Measurements from ENCODE around the gene ZNF521. TPM values are rescaled to one million over a fixed set of nuclear protein-coding genes. Genes with fewer than 3 reads are reported as not detected.

Gene ZNF521
- total RNA-seq, 2 donors from 2014 or later, result 21.4 to 26.9 TPM

DNA sequence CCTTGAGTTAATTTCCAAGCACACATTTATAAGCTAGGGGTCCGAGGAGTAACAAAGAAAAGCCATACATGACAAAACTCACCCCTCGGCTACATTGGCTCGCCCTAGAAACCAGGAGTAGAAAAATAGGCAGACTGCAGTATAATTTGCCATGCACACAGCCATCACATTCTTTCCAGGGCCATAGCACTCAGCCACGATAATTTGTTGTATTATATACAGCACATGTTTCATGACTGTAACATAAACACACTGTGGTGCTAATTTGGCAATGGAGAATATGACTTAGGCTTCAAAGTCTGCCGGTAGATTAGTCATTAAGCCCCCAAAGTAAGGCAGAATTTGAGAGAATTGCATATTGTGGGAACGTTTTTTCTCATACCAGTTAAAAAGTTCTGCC is 254.9 kb downstream of the ZNF521 start:
- Histone ChIP-seq H3K9ac (ENCODE audit: extremely low read depth, low read length, poor library complexity, severe bottlenecking) (no peak overlapping the region), H3K27me3 (ENCODE audit: control insufficient read depth, insufficient read depth, low read length, poor library complexity, severe bottlenecking) (no peaks in the 10 kb centered on the region), H3K27ac (ENCODE audit: low read depth, low read length) (peak overlapping the region; percentile 27), H3K9me3 (ENCODE audit: control insufficient read depth, low read length) (no peaks in the 10 kb centered on the region), H3K4me3 (ENCODE audit: low read length) (no peak overlapping the region), H3K36me3 (ENCODE audit: control insufficient read depth, insufficient read depth, low read length) (no peaks in the 10 kb centered on the region), H3K4me1 (ENCODE audit: control insufficient read depth, insufficient read depth, low read length) (no peaks in the 10 kb centered on the region)
- Mint-ChIP-seq H3K36me3 (ENCODE audit: low read depth) (no peaks in the 10 kb centered on the region), H3K27ac (no peak overlapping the region), H3K4me1 (peaks cover 22% of the 10 kb centered on the region), H3K27me3 (ENCODE audit: insufficient read depth) (no peaks in the 10 kb centered on the region), H3K4me3 (no peak overlapping the region), H3K9me3 (no peaks in the 10 kb centered on the region)
- no peak for TF ChIP-seq CTCF (conservative IDR thresholded peaks at IDR 0.05)
- DNase-seq, result no peak
- 90 to 95% methylated on average over 4 to 6 of the region's 6 CpGs for WGBS, 2 experiments (ENCODE audit: insufficient coverage in 1 of 2, insufficient read length in 1 of 2)

DNA sequence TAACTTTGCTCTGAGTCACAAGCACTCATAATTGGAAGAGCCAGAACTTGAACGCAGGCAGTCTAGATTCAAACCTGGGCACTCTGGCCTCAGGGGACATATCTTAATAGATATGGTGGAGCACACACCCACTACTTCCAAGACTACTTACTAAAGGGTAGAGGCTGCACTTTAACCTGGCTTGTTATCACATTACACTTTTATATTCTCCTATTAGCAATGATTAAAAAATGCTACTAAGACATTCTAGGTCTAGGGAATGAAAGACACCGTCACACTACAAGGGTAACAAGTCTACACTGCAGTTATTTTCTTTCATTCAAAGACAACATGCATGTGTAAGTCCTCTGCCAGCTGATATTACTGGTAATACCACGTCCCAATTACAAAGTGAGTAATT is 258.8 kb downstream of the ZNF521 start:
- no peak overlapping the region for H3K4me3 Mint-ChIP-seq
- no peak for TF ChIP-seq CTCF (conservative IDR thresholded peaks at IDR 0.05)
- peaks cover 22% of the 10 kb centered on the region for H3K4me1 Mint-ChIP-seq
- H3K27ac ChIP-seq (ENCODE audit: low read depth, low read length), result no peak overlapping the region
- no peak overlapping the region for H3K27ac Mint-ChIP-seq
- peaks cover 28% of the 10 kb centered on the region for H3K36me3 ChIP-seq (ENCODE audit: control insufficient read depth, insufficient read depth, low read length)
- no peaks in the 10 kb centered on the region for H3K4me1 ChIP-seq (ENCODE audit: control insufficient read depth, insufficient read depth, low read length)
- no peaks in the 10 kb centered on the region for H3K27me3 ChIP-seq (ENCODE audit: control insufficient read depth, insufficient read depth, low read length, poor library complexity, severe bottlenecking)
- H3K9me3 ChIP-seq (ENCODE audit: control insufficient read depth, low read length), result no peaks in the 10 kb centered on the region
- no peaks in the 10 kb centered on the region for H3K27me3 Mint-ChIP-seq (ENCODE audit: insufficient read depth)
- H3K4me3 ChIP-seq (ENCODE audit: low read length), result no peak overlapping the region
- DNase-seq, result no peak
- H3K36me3 Mint-ChIP-seq (ENCODE audit: low read depth), result peaks cover 23% of the 10 kb centered on the region
- H3K9me3 Mint-ChIP-seq, result no peaks in the 10 kb centered on the region
- 94 to 100% methylated on average over 2 to 3 of the region's 3 CpGs for WGBS, 2 experiments (ENCODE audit: insufficient coverage in 1 of 2, insufficient read length in 1 of 2)
- H3K9ac ChIP-seq (ENCODE audit: extremely low read depth, low read length, poor library complexity, severe bottlenecking), result no peak overlapping the region

GRCh38 chr18:25089470-25089869 is 262.5 kb downstream of the ZNF521 start:
- WGBS, 2 experiments (ENCODE audit: insufficient coverage in 1 of 2, insufficient read length in 1 of 2), result 95 to 100% methylated on average over 5 to 6 of the region's 6 CpGs
- no peaks in the 10 kb centered on the region for H3K4me1 ChIP-seq (ENCODE audit: control insufficient read depth, insufficient read depth, low read length)
- no peak overlapping the region for H3K4me3 ChIP-seq (ENCODE audit: low read length)
- no peak overlapping the region for H3K9ac ChIP-seq (ENCODE audit: extremely low read depth, low read length, poor library complexity, severe bottlenecking)
- peaks cover 28% of the 10 kb centered on the region for H3K36me3 ChIP-seq (ENCODE audit: control insufficient read depth, insufficient read depth, low read length)
- DNase-seq, result no peak
- no peak overlapping the region for H3K27ac ChIP-seq (ENCODE audit: low read depth, low read length)
- Mint-ChIP-seq H3K4me3 (no peak overlapping the region), H3K9me3 (no peaks in the 10 kb centered on the region), H3K36me3 (ENCODE audit: low read depth) (peaks cover 26% of the 10 kb centered on the region), H3K27me3 (ENCODE audit: insufficient read depth) (no peaks in the 10 kb centered on the region), H3K27ac (no peak overlapping the region), H3K4me1 (peaks cover 5% of the 10 kb centered on the region)
- H3K9me3 ChIP-seq (ENCODE audit: control insufficient read depth, low read length), result no peaks in the 10 kb centered on the region
- no peak for TF ChIP-seq CTCF (conservative IDR thresholded peaks at IDR 0.05)
- H3K27me3 ChIP-seq (ENCODE audit: control insufficient read depth, insufficient read depth, low read length, poor library complexity, severe bottlenecking), result no peaks in the 10 kb centered on the region
